Coronary artery (tissue), 2 donors: ENCODE measurements around the gene SLC1A4.
"Not testable (repeated sequence)": the region's sequence is repeated elsewhere in the genome, so short reads cannot be mapped to it uniquely, and the experiment has no call there.

Source experiments
- DNase-seq: peaks from one replicate; pipeline ENCODE4 v3.0.0-alpha.2; 2017; ENCODE audit warnings: low spot score
- H3K27ac ChIP-seq, 2 donors: fragments of 200-600 bp; sonication (generic); one replicate each; pipeline ENCODE4 v1.5.1; 2016 to 2019
- H3K4me3 ChIP-seq: fragments of 200-600 bp; sonication (generic); 2 replicates; pipeline ENCODE4 v1.5.1; 2016; ENCODE audit warnings: mild to moderate bottlenecking, moderate library complexity
- CTCF ChIP-seq: fragments of 200-600 bp; sonication (generic); IDR thresholded peaks from one replicate; pipeline ENCODE4 v1.5.1; 2019; ENCODE audit warnings: antibody characterized with exemption

Gene SLC1A4

DNA sequence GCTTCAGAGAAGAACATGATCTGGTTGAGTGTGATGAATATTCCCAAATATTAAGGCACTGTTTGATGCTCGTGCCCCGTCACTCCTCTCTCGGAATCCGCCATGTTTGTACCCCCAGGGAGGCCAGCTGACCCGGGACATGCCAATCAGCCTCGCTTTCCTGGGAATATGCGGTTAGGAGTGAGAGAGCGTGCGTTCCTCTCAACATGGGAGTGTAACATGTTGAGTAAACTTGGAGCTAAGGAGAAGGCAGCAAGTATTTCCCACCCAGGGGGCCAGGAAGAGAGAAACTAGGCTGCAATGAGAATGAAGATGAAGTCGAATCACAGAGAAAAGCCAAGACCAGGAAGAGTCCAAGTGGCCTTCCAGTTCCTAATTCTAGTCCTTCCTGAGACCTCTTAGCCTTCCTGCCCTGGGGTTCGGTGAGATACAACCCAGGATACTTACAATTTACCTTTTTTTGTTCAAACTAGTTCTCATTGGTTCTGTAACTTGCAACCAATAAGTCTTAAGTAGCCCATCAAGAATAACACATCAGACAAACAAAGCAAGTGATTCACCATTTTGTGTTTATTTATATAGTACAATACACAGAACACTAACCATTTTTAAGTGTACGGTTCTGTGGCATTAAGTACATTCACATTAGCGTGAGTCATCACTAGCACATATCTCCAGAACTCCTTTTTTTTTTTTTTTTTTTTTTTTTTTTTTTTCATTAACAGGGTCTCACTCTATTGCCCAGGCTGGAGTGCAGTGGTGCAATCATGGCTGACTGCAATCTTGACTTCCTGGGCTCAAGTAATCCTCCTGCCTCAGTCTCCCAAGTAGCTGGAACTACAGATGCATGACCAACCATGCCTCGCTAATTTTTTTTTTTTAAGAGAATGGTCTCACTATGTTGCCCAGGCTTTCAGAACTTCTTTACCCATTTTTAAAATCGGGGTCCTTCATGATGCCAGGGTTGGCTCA, 36.4 kb upstream of the SLC1A4 start:
- no peak for TF ChIP-seq CTCF
- Histone ChIP-seq H3K27ac (no peak overlapping the region), H3K4me3 (no peak overlapping the region)
- DNase-seq, result no peak

DNA sequence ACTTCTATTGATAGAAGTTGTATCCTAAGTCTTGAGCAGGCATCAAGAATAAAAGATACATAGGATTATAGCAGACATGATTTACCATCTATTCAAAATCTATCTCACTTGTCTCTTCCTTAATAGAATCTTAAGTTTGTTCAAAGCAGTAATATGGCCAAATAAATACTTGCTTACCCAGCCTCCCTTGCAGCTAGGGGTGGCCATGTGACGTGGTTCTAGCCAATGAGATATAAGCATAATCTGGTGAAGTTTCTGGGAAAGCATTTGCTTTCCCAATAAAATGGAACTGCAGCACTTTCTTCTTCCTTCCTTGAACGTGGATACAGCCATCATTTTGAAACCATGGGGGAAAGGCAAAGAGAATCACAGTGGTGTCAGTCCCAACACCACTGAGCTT, 33.7 kb upstream of the SLC1A4 start:
- no peak for TF ChIP-seq CTCF
- DNase-seq, result no peak
- H3K27ac ChIP-seq, result no peak overlapping the region
- H3K4me3 ChIP-seq, result no peak overlapping the region

DNA sequence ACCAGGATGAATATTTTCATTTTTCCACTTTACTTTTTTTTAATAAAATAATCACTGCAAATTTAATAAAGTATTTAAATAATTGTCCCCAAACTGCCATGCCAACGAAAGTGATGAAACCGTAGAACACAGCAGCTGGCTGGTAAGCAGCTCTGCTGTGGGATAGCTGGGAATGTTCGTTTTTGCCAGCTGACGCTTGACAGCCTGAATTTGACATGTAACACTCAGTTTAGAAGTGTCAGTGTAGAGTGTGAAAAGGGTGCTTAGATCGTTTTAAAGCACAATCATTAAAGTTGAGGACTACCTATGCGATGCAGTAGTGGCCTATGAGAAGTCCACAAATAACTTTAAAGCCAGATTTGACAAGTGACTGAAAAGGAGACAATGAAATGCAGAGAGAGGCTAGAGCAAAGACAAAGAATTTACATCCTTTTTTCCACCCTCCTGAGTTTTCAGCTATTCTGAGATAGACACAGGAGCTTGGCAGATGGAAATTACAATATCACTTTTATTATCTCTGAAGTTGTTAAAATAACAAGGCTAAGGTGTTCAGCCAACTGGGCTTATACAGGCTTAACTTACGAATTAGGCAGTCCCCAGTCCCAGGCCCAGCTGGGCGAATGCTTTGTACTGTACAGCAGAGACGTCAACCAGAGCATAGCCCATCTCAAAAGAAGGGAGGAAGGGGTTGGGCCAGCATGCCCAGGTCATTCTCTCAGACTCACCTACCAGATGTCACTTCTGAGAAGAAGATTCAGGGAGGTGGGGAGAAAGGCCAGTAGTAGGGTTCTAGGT, 31.9 kb upstream of the SLC1A4 start:
- Histone ChIP-seq H3K27ac (no peak overlapping the region), H3K4me3 (no peak overlapping the region)
- TF ChIP-seq CTCF, result no peak
- DNase-seq, result no peak

GRCh38 chr2:64958556-64958955, 30.6 kb upstream of the SLC1A4 start:
- DNase-seq, result no peak
- Histone ChIP-seq H3K4me3 (no peak overlapping the region), H3K27ac (no peak overlapping the region)
- no peak for TF ChIP-seq CTCF

- Histone ChIP-seq H3K27ac (no peak overlapping the region), H3K4me3 (no peak overlapping the region)
- no peak for TF ChIP-seq CTCF
- DNase-seq, result no peak
Observed at GRCh38 chr2:64960819-64961218, 28.4 kb upstream of the SLC1A4 start.

- H3K4me3 ChIP-seq, DNase-seq, H3K27ac ChIP-seq: not testable (repeated sequence)
Observed at GRCh38 chr2:64963138-64963537, 26.1 kb upstream of the SLC1A4 start.

- no peak for TF ChIP-seq CTCF
- Histone ChIP-seq H3K4me3 (no peak overlapping the region), H3K27ac (no peak overlapping the region)
- DNase-seq, result no peak
Observed at GRCh38 chr2:64963719-64964118, 25.5 kb upstream of the SLC1A4 start.
